Cardiac muscle cell (in vitro differentiated cells and primary cell): ENCODE data around the gene NAA15. TPM values are rescaled to one million over a fixed set of nuclear protein-coding genes. Genes with fewer than 3 reads are reported as not detected.

Source experiments
- DNase-seq, 2 donors: peaks; one replicate each; pipeline versions ENCODE4 v3.0.0 to v3.0.0-alpha.2; 2010 to 2017; ENCODE audit warnings: low read depth in 1 of 2, low spot score in 1 of 2
- H3K27ac ChIP-seq: fragments of 200-600 bp; sonication (generic); 2 replicates; pipeline ENCODE4 v1.5.1; 2016
- H3K27me3 ChIP-seq: fragments of 200-600 bp; sonication (generic); 2 replicates; pipeline ENCODE4 v1.6.0; 2016; ENCODE audit warnings: control low read depth
- H3K36me3 ChIP-seq: fragments of 200-600 bp; sonication (generic); 2 replicates; pipeline ENCODE4 v1.5.1; 2016; ENCODE audit warnings: control low read depth
- H3K4me1 ChIP-seq: fragments of 200-600 bp; sonication (generic); 2 replicates; pipeline ENCODE4 v1.8.1; 2017; ENCODE audit warnings: low read depth, mild to moderate bottlenecking, mixed run types
- H3K4me3 ChIP-seq: fragments of 200-600 bp; sonication (generic); 2 replicates; pipeline ENCODE4 v1.5.1; 2016; ENCODE audit warnings: mild to moderate bottlenecking
- H3K9me3 ChIP-seq: fragments of 200-600 bp; sonication (generic); 2 replicates; pipeline ENCODE4 v1.5.1; 2017; ENCODE audit warnings: low read depth, mild to moderate bottlenecking, control low read depth
- polyA plus RNA-seq: library from polyadenylated mRNA; unstranded; fragments of >200 nt; fragmentation: Nextera tagmentation; extraction: Ambion mirVana; gene quantifications from 2 replicates; pipeline ENCODE4 v1.2.1, GENCODE V29; 2016
- total RNA-seq: library from RNA; depleted of rRNA; stranded (reverse); fragments of >200 nt; gene quantifications from 2 replicates; pipeline ENCODE4 v1.2.3, GENCODE V29; 2016
- TF ChIP-seq, protein P1 (sequence below): IDR thresholded peaks from 2 replicates; pipeline ENCODE4 v1.5.1; 2012; ENCODE audit warnings: low read depth, mild to moderate bottlenecking, low read length

Gene NAA15
- total and polyA plus RNA-seq, 2 experiments from 2014 or later, result 16.4 to 24.0 TPM

DNA sequence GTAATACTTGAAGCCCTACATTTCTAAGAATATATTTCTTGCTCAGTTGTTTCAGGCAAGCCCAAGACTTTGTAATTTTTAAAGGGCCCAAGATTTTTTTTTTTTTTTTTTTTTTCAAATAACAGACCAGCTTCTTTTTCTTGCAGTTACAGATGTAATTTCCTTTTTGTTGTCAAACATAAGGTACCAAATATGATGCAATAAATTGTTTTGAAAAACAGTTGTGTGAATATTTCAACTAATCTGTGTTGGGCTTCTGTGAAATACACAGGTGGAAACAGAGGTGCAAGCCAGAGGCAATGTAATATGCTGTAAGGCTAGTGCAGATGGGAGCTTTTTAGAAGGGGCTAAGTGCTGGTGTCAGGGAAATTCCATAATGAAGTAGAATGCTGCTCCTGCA is 87.8 kb downstream of the NAA15 start:
- peaks cover 23% of the 10 kb centered on the region for H3K36me3 ChIP-seq

DNA sequence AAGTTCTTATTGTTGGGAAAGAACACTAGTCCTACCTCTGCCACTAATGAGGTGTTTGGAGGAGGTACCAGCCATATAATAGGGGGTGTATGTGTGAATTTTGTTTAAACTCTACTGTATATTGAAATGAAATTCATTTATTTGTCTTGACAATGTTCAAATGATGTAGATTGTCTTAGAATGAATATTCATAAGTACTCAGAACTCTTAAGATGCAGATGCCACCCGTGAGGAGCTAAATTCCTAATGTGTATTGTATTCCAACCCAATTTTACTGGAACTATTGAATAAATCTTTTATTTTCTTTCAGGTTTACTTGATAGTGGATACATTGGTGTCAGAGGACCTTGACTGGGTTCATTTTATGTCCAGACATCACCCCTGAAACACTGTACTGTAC is 88.7 kb downstream of the NAA15 start:
- no peak for DNase-seq
- Histone ChIP-seq H3K36me3 (peaks cover 19% of the 10 kb centered on the region), H3K9me3 (no peaks in the 10 kb centered on the region), H3K4me3 (no peak overlapping the region), H3K27ac (no peak overlapping the region), H3K27me3 (no peaks in the 10 kb centered on the region), H3K4me1 (no peaks in the 10 kb centered on the region)
- TF ChIP-seq, protein P1, sequence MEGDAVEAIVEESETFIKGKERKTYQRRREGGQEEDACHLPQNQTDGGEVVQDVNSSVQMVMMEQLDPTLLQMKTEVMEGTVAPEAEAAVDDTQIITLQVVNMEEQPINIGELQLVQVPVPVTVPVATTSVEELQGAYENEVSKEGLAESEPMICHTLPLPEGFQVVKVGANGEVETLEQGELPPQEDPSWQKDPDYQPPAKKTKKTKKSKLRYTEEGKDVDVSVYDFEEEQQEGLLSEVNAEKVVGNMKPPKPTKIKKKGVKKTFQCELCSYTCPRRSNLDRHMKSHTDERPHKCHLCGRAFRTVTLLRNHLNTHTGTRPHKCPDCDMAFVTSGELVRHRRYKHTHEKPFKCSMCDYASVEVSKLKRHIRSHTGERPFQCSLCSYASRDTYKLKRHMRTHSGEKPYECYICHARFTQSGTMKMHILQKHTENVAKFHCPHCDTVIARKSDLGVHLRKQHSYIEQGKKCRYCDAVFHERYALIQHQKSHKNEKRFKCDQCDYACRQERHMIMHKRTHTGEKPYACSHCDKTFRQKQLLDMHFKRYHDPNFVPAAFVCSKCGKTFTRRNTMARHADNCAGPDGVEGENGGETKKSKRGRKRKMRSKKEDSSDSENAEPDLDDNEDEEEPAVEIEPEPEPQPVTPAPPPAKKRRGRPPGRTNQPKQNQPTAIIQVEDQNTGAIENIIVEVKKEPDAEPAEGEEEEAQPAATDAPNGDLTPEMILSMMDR, result no peak

More for the DNA sequence above, 87.8 kb downstream of the NAA15 start:
- no peaks in the 10 kb centered on the region for H3K4me1 ChIP-seq
- H3K9me3 ChIP-seq, result no peaks in the 10 kb centered on the region
- H3K27ac ChIP-seq, result no peak overlapping the region
- H3K4me3 ChIP-seq, result no peak overlapping the region
- TF ChIP-seq, protein P1, result no peak
- no peaks in the 10 kb centered on the region for H3K27me3 ChIP-seq
- DNase-seq, result no peak

DNA sequence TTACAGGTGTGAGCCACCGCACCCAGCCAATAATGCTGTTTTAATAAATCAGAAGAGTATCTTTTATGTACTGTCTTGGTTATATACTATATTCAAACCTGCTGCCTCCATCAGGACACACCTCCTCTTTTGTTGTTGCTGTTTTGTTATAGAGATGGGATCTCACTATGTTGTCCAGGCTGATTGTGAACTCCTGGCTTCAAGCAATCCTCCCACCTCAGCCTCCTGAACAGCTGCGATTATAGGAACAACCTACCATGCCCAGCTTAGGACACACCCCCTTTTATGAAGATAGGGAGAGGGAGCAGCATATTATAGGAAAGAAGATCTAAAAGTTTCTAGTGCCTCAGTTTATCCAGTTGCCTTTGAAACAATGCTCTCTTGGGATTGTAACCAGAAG is 90.4 kb downstream of the NAA15 start:
- H3K4me1 ChIP-seq, result no peaks in the 10 kb centered on the region
- H3K4me3 ChIP-seq, result no peak overlapping the region
- TF ChIP-seq, protein P1, result no peak
- H3K9me3 ChIP-seq, result no peaks in the 10 kb centered on the region
- no peaks in the 10 kb centered on the region for H3K27me3 ChIP-seq
- no peak for DNase-seq
- peaks cover 14% of the 10 kb centered on the region for H3K36me3 ChIP-seq
- H3K27ac ChIP-seq, result no peak overlapping the region

DNA sequence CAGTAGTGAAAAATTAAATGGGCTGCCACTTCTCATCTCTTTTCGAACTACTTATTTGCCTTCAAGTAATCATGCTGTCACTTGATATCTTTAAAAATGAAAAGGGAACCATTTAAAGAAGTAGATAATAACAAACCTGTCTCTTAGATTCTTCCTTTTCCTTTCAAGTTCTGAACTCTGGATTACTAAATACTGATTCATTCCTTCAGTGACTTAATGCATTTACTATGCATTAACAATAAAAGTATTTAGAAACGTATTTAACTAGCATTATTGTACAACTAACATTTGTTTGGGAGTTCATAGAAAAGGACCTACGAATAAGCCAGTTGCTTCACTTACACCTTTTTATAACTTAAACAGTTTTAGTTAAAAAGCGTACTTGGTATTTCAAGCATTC is 91.5 kb downstream of the NAA15 start:
- no peak overlapping the region for H3K27ac ChIP-seq
- TF ChIP-seq, protein P1, result no peak
- H3K4me3 ChIP-seq, result no peak overlapping the region
- H3K9me3 ChIP-seq, result no peaks in the 10 kb centered on the region
- peaks cover 14% of the 10 kb centered on the region for H3K36me3 ChIP-seq
- no peak for DNase-seq
- H3K4me1 ChIP-seq, result no peaks in the 10 kb centered on the region
- no peaks in the 10 kb centered on the region for H3K27me3 ChIP-seq

DNA sequence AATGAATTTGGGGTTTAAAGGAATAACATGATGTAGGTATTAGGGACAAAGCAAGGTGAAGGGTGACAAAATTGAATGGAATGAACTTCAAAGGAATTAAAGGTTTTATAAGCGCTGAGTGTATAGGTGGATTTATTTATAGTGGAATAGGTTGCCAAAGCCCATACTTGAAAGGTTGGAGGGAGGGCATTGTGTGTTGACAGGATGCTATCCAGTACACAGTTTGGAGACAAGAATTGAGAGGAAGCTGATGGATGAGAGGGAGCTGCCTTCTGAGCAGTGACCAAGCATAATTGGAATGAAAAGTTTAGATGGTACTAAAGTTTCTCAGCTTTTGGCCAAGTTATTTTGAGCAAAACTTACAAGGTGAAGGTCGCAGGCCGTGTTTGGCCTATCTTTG is 100.1 kb downstream of the NAA15 start:
- Histone ChIP-seq H3K4me1 (peaks cover 29% of the 10 kb centered on the region), H3K9me3 (no peaks in the 10 kb centered on the region), H3K27me3 (no peaks in the 10 kb centered on the region), H3K27ac (peak overlapping the region; percentile 38), H3K4me3 (no peak overlapping the region), H3K36me3 (no peaks in the 10 kb centered on the region)
- peak in 1 of 2 donors; percentile 7 for DNase-seq
- TF ChIP-seq, protein P1, result no peak

DNA sequence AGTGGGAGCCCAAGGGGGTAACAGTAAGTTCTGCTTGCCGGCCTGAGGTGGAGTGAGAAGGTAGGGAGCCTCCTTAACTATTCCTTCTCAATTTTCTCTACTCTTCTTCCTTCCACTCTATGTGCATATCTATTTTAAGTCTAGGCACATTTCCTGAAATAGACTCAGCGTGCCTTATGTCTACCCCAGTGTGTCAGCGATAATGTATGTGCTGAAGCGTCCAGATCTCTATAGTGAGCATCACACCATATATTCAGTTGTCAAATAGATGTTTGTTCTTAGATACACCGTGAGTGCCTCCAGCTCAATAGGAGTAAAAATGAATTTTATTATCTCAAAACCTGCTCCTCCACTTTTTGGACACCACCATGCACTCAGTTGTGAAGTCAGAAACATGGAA is 101.1 kb downstream of the NAA15 start:
- Histone ChIP-seq H3K9me3 (no peaks in the 10 kb centered on the region), H3K27ac (no peak overlapping the region), H3K4me1 (peaks cover 29% of the 10 kb centered on the region), H3K4me3 (no peak overlapping the region), H3K27me3 (no peaks in the 10 kb centered on the region), H3K36me3 (no peaks in the 10 kb centered on the region)
- TF ChIP-seq, protein P1, result no peak
- no peak for DNase-seq
